CD14-positive monocyte (primary cell): ENCODE results near the gene PEX11G. TPM values are rescaled to one million over a fixed set of nuclear protein-coding genes. Genes with fewer than 3 reads are reported as not detected.

Experiments
- DNase-seq, 3 donors: peaks; one replicate each; pipeline ENCODE4 v3.0.0-alpha.2; 2011 to 2022
- H2AFZ ChIP-seq: 2 replicates; pipeline ENCODE4 v1.6.0; 2012; ENCODE audit warnings: mild to moderate bottlenecking, low read depth, low read length, inconsistent platforms; ENCODE audit not compliant: insufficient read depth, poor library complexity, severe bottlenecking
- H3K27ac ChIP-seq, 2 donors: 1 replicate in 1 of 2; 2 replicates in 1 of 2; pipeline ENCODE4 v1.5.1; 2012 to 2013; ENCODE audit warnings: low read length in 2 of 2, control low read depth in 1 of 2, inconsistent platforms in 1 of 2, low read depth in 1 of 2, mild to moderate bottlenecking in 1 of 2
- H3K27me3 ChIP-seq, 2 donors: one replicate each; pipeline versions ENCODE4 v1.6.0 to v1.6.1; 2011 to 2013; ENCODE audit warnings: low read length in 2 of 2; ENCODE audit not compliant: control insufficient read depth in 2 of 2, insufficient read depth in 2 of 2
- H3K36me3 ChIP-seq, 2 donors: replicated peaks in 1 of 2; 1 replicate in 1 of 2; 2 replicates in 1 of 2; pipeline versions ENCODE4 v1.5.1 to v1.6.1; 2012 to 2013; ENCODE audit warnings: low read length in 2 of 2, control low read depth in 1 of 2, inconsistent platforms in 1 of 2, mild to moderate bottlenecking in 1 of 2; ENCODE audit not compliant: insufficient read depth in 2 of 2, control insufficient read depth in 1 of 2
- H3K4me1 ChIP-seq, 2 donors: 1 replicate in 1 of 2; 2 replicates in 1 of 2; pipeline versions ENCODE4 v1.5.1 to v1.6.1; 2012 to 2013; ENCODE audit warnings: low read length in 2 of 2, control low read depth in 1 of 2, inconsistent platforms in 1 of 2, mild to moderate bottlenecking in 1 of 2, moderate library complexity in 1 of 2; ENCODE audit not compliant: insufficient read depth in 2 of 2, control insufficient read depth in 1 of 2
- H3K4me2 ChIP-seq: replicated peaks from 2 replicates; pipeline ENCODE3; 2012; ENCODE audit warnings: low read length, moderate library complexity, mild to moderate bottlenecking; ENCODE audit not compliant: poor library complexity, severe bottlenecking; ENCODE audit errors: extremely low read depth
- H3K4me3 ChIP-seq, 3 experiments: fragments of 200-600 bp in 1 of 3; sonication (generic) in 1 of 3; replicated peaks in 1 of 3; 1 replicate in 2 of 3; 2 replicates in 1 of 3; pipeline ENCODE4 v1.5.1; 2011 to 2013; ENCODE audit warnings: low read length in 3 of 3, mild to moderate bottlenecking in 3 of 3, control low read depth in 2 of 3, low read depth in 2 of 3, inconsistent platforms in 1 of 3, moderate library complexity in 1 of 3
- H3K79me2 ChIP-seq: 2 replicates; pipeline ENCODE4 v1.6.0; 2012; ENCODE audit warnings: mild to moderate bottlenecking, control low read depth, inconsistent platforms, low read length, moderate library complexity; ENCODE audit not compliant: insufficient read depth
- H3K9ac ChIP-seq: 2 replicates; pipeline ENCODE4 v1.6.0; 2017; ENCODE audit warnings: low read length, mild to moderate bottlenecking; ENCODE audit not compliant: insufficient read depth, poor library complexity, severe bottlenecking
- H3K9me3 ChIP-seq, 2 donors: replicated peaks in 1 of 2; 1 replicate in 1 of 2; 2 replicates in 1 of 2; pipeline versions ENCODE4 v1.5.1 to v1.6.1; 2012 to 2013; ENCODE audit warnings: low read length in 2 of 2, control low read depth in 1 of 2; ENCODE audit not compliant: control insufficient read depth in 1 of 2, insufficient read depth in 1 of 2
- H4K20me1 ChIP-seq: 2 replicates; pipeline ENCODE4 v1.6.0; 2012; ENCODE audit warnings: mild to moderate bottlenecking, low read length, control low read depth, moderate library complexity; ENCODE audit not compliant: insufficient read depth
- H3K27ac Mint-ChIP-seq, 7 donors: one replicate each; pipeline ENCODE4 v1.8.0; 2020; ENCODE audit warnings: mild to moderate bottlenecking in 7 of 7, mixed read lengths in 7 of 7, moderate library complexity in 6 of 7, inconsistent platforms in 2 of 7
- H3K27me3 Mint-ChIP-seq, 3 donors: one replicate each; pipeline ENCODE4 v1.8.0; 2021 to 2022; ENCODE audit warnings: low read depth in 3 of 3, mild to moderate bottlenecking in 3 of 3, mixed read lengths in 3 of 3, moderate library complexity in 3 of 3, inconsistent platforms in 1 of 3
- H3K36me3 Mint-ChIP-seq, 2 donors: one replicate each; pipeline ENCODE4 v1.8.0; 2020; ENCODE audit warnings: mixed read lengths in 2 of 2, inconsistent platforms in 1 of 2, mild to moderate bottlenecking in 1 of 2
- H3K4me1 Mint-ChIP-seq: one replicate; pipeline ENCODE4 v1.8.0; 2020; ENCODE audit warnings: mild to moderate bottlenecking, mixed read lengths
- H3K4me3 Mint-ChIP-seq, 2 donors: one replicate each; pipeline ENCODE4 v1.8.0; 2020; ENCODE audit warnings: mild to moderate bottlenecking in 2 of 2, mixed read lengths in 2 of 2, moderate library complexity in 1 of 2
- H3K9me3 Mint-ChIP-seq, 7 donors: one replicate each; pipeline ENCODE4 v1.8.0; 2020 to 2022; ENCODE audit warnings: mixed read lengths in 7 of 7, mild to moderate bottlenecking in 6 of 7, moderate library complexity in 6 of 7, inconsistent platforms in 2 of 7
- WGBS: methylation state at CpG from one replicate; pipeline ENCODE4 v1.1.5; 2013; ENCODE audit warnings: missing lambda C conversion rate; ENCODE audit not compliant: insufficient coverage; 5-methylcytosine and 5-hydroxymethylcytosine counted together
- intact Hi-C, 2 donors: fragments of 100-400 bp; cut with micrococcal nuclease; formaldehyde crosslinking; loops; one replicate each; pipeline versions ENCODE4 v1.15.0 to v1.15.1; 2023
- polyA plus RNA-seq, 3 donors: library from polyadenylated mRNA; depleted of rRNA in 1 of 3; unstranded in 2 of 3; stranded (reverse) in 1 of 3; fragments of 300-500 nt in 2 of 3; fragments of >200 nt in 1 of 3; fragmentation: Illumina TruSeq in 2 of 3; gene quantifications; 1 replicate in 2 of 3; 2 replicates in 1 of 3; pipeline ENCODE4 v1.2.3, GENCODE V29; 2012 to 2021
- TF ChIP-seq, protein P1 (sequence below): fragments of 200-600 bp; IDR thresholded peaks from one replicate; pipeline ENCODE4 v1.8.0; 2022; ENCODE audit warnings: antibody characterized with exemption, mild to moderate bottlenecking

The PEX11G gene
- polyA plus RNA-seq, 3 donors, result 0.77 to 3.0 (median 1.4) TPM

DNA sequence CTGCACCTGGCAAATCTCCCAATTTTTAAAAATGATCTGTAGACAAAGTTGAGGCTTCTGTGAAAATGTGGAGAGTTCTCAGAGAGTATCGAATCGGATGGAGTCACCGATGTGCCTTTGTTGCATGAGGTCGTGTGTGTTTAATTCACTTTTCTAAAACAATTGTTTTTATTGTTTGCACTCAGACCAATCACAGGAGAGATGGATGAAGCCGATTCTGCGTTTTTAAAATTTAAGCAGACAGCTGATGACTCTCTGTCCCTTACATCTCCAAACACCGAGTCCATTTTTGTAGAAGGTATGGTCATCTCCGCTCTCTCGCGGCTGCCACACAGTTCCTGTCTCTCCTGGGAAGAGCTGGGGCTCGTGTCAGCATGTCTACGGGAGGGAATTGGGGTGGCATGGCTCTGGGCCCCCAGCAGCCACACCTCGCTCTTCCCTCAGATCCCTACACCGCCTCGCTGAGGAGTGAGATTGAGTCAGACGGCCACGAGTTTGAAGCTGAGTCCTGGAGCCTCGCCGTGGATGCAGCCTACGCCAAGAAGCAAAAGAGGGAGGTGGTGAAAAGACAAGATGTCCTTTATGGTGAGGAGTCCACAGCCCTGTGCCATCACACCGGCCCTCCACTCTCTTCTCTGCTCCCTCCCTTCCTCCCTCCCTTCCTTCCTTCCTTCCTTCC, 47.2 kb downstream of the PEX11G start:
- intact Hi-C loops, result no loop called here
- H3K79me2 ChIP-seq, result peaks cover 24% of the 10 kb centered on the region
- peaks cover 36% of the 10 kb centered on the region for H4K20me1 ChIP-seq

DNA sequence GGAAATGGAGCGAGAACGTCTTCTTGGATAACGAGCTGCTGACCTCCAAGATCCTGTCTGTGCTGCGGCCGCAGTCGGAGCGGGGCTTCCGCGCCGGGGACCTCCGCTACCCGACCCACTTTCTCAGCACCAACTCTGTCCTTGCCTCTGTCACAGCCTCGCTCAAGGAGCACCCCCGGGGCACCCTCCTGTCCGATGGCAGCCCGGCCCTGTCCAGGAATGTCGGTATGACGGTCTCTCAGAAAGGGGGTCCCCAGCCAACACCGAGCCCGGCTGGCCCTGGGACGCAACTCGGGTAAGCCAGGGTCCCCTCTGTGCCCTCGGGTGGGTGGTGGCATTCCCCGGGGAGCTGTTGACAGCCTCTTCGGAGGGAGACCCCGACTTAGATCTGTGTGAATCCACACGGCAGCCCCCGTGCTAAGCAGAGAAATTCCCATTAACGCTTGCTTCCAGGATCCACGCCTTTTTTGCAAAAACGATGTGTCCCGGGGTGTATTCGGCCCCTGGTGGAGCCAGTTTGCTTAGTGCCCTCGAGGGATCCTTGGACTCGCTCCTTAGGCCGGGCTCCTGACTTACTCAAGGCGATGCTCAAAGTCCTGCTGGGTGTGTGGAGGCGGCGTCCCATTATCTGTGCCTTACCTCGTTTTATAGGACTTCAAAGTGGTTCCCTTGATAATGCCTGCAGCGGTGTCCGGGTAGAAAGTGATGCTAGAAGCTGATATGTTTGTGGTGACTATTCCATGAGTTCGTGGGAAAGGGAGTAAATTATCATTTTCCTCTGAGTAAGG, 48.5 kb downstream of the PEX11G start:
- no peaks in the 10 kb centered on the region for H3K9me3 ChIP-seq
- H3K27ac Mint-ChIP-seq, result peak overlapping the region in 3 of 7 donors; percentile 12 to 40 (median 21)
- TF ChIP-seq, protein P1, sequence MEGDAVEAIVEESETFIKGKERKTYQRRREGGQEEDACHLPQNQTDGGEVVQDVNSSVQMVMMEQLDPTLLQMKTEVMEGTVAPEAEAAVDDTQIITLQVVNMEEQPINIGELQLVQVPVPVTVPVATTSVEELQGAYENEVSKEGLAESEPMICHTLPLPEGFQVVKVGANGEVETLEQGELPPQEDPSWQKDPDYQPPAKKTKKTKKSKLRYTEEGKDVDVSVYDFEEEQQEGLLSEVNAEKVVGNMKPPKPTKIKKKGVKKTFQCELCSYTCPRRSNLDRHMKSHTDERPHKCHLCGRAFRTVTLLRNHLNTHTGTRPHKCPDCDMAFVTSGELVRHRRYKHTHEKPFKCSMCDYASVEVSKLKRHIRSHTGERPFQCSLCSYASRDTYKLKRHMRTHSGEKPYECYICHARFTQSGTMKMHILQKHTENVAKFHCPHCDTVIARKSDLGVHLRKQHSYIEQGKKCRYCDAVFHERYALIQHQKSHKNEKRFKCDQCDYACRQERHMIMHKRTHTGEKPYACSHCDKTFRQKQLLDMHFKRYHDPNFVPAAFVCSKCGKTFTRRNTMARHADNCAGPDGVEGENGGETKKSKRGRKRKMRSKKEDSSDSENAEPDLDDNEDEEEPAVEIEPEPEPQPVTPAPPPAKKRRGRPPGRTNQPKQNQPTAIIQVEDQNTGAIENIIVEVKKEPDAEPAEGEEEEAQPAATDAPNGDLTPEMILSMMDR, result no peak
- H3K4me1 Mint-ChIP-seq, result no peaks in the 10 kb centered on the region
- no peaks in the 10 kb centered on the region for H3K27me3 Mint-ChIP-seq
- intact Hi-C loops, result no loop called here
- no peaks in the 10 kb centered on the region for H3K4me1 ChIP-seq
- peaks cover 0 to 4% (median 0%) of the 10 kb centered on the region in 7 donors for H3K9me3 Mint-ChIP-seq
- H3K27me3 ChIP-seq, result no peaks in the 10 kb centered on the region
- no peak overlapping the region for H3K9ac ChIP-seq
- peaks cover 26% of the 10 kb centered on the region for H3K79me2 ChIP-seq
- DNase-seq, result no peak
- no peak overlapping the region for H2AFZ ChIP-seq
- peaks cover 76 to 93% of the 10 kb centered on the region in 2 donors for H3K36me3 ChIP-seq
- WGBS, result 98% methylated on average over 32 of the region's 43 CpGs
- peaks cover 69 to 84% of the 10 kb centered on the region in 2 donors for H3K36me3 Mint-ChIP-seq
- no peak overlapping the region for H3K27ac ChIP-seq
- H3K4me3 Mint-ChIP-seq, result no peak overlapping the region
- peaks cover 45% of the 10 kb centered on the region for H4K20me1 ChIP-seq
- no peak overlapping the region for H3K4me3 ChIP-seq
- no peak overlapping the region for H3K4me2 ChIP-seq

More for the DNA sequence above, 47.2 kb downstream of the PEX11G start:
- peaks cover 0 to 4% (median 0%) of the 10 kb centered on the region in 7 donors for H3K9me3 Mint-ChIP-seq
- H3K36me3 Mint-ChIP-seq, result peaks cover 67 to 86% of the 10 kb centered on the region in 2 donors
- peak overlapping the region in 3 of 7 donors; percentile 21 to 78 (median 74) for H3K27ac Mint-ChIP-seq
- Histone ChIP-seq H3K9ac (no peak overlapping the region), H3K27me3 (no peaks in the 10 kb centered on the region), H2AFZ (no peak overlapping the region), H3K4me3 (no peak overlapping the region), H3K36me3 (peaks cover 77 to 93% of the 10 kb centered on the region in 2 donors), H3K4me1 (no peaks in the 10 kb centered on the region), H3K9me3 (no peaks in the 10 kb centered on the region), H3K27ac (no peak overlapping the region), H3K4me2 (no peak overlapping the region)
- no peaks in the 10 kb centered on the region for H3K4me1 Mint-ChIP-seq
- TF ChIP-seq, protein P1, result no peak
- DNase-seq, result no peak
- 90% methylated on average over 8 of the region's 21 CpGs for WGBS
- no peak overlapping the region for H3K4me3 Mint-ChIP-seq
- no peaks in the 10 kb centered on the region for H3K27me3 Mint-ChIP-seq
